Sigmoid colon (tissue), 7 donors: Measurements from ENCODE around the gene SLC25A45. TPM values are rescaled to one million over a fixed set of nuclear protein-coding genes. Genes with fewer than 3 reads are reported as not detected.

Source experiments
- DNase-seq: peaks from one replicate; pipeline ENCODE4 v3.0.0-alpha.2; 2019
- H3K27ac ChIP-seq, 4 donors: fragments of 200-600 bp; sonication (generic); one replicate each; pipeline ENCODE4 v1.5.1; 2016 to 2019; ENCODE audit warnings: mild to moderate bottlenecking in 1 of 4
- H3K27me3 ChIP-seq, 3 donors: fragments of 200-600 bp; sonication (generic); one replicate each; pipeline ENCODE4 v1.5.1; 2019; ENCODE audit warnings: mild to moderate bottlenecking in 1 of 3
- H3K36me3 ChIP-seq, 4 donors: fragments of 200-600 bp; sonication (generic); one replicate each; pipeline ENCODE4 v1.5.1; 2016 to 2019
- H3K4me1 ChIP-seq, 4 donors: fragments of 200-600 bp; sonication (generic); one replicate each; pipeline ENCODE4 v1.5.1; 2017 to 2019
- H3K4me3 ChIP-seq, 4 donors: fragments of 200-600 bp; sonication (generic); one replicate each; pipeline ENCODE4 v1.5.1; 2017 to 2019; ENCODE audit warnings: mild to moderate bottlenecking in 2 of 4, moderate library complexity in 1 of 4
- H3K9me3 ChIP-seq, 4 donors: fragments of 200-600 bp in 3 of 4; sonication (generic) in 3 of 4; one replicate each; pipeline versions ENCODE4 v1.5.1 to v1.6.1; 2013 to 2019
- EP300 ChIP-seq, 4 donors: sonication (generic); formaldehyde crosslinking; IDR thresholded peaks; one replicate each; pipeline ENCODE4 v1.6.1; 2017; ENCODE audit warnings: antibody characterized with exemption in 4 of 4
- POLR2A ChIP-seq, 2 donors: fragments of 450-650 bp; IDR thresholded peaks; one replicate each; pipeline ENCODE4 v1.6.1; 2016; ENCODE audit warnings: antibody characterized with exemption in 2 of 2, mild to moderate bottlenecking in 2 of 2, moderate library complexity in 2 of 2
- POLR2AphosphoS5 ChIP-seq, 4 donors: sonication (generic); formaldehyde crosslinking; IDR thresholded peaks; one replicate each; pipeline ENCODE4 v1.6.1; 2017; ENCODE audit warnings: antibody characterized with exemption in 4 of 4
- WGBS, 2 donors: extraction: QIAGEN DNeasy Blood & Tissue Kit; methylation state at CpG; one replicate each; pipeline ENCODE4 v1.1.7; 2013; 5-methylcytosine and 5-hydroxymethylcytosine counted together
- intact Hi-C: fragments of 100-400 bp; cut with DNase I; formaldehyde crosslinking; loops from one replicate; pipeline ENCODE4 v1.15.1; 2023
- polyA plus RNA-seq, 3 donors: library from polyadenylated mRNA; stranded (reverse); fragments of 200-250 nt; gene quantifications; one replicate each; pipeline ENCODE4 v1.2.3, GENCODE V29; 2013
- total RNA-seq, 4 donors: library from RNA; depleted of rRNA; stranded (reverse); fragments of >200 nt; gene quantifications; one replicate each; pipeline ENCODE4 v1.1.0, GENCODE V29; 2016
- TF ChIP-seq, protein P1 (sequence below), 4 experiments: fragments of 450-650 bp in 3 of 4; fragments of 200-600 bp in 1 of 4; IDR thresholded peaks; one replicate each; pipeline ENCODE4 v1.5.1; 2016 to 2019; ENCODE audit warnings: antibody characterized with exemption in 4 of 4, mild to moderate bottlenecking in 3 of 4, moderate library complexity in 2 of 4
- donor health status: healthy with polysubstance abuse.
- donor health status: Bipolar disorder and iron deficiency.
- donor health status: healthy.

SLC25A45 gene
- total and polyA plus RNA-seq, 7 donors: 1.2 to 12.8 (median 5.3) TPM

GRCh38 chr11:65392899-65393298 lies 10.5 kb upstream of the SLC25A45 start:
- no peak overlapping the region for H3K27ac ChIP-seq
- H3K36me3 ChIP-seq: peaks cover 0 to 46% (median 20%) of the 10 kb centered on the region in 4 donors
- H3K27me3 ChIP-seq: no peaks in the 10 kb centered on the region
- H3K9me3 ChIP-seq: no peaks in the 10 kb centered on the region
- H3K4me1 ChIP-seq: peaks cover 0 to 43% (median 35%) of the 10 kb centered on the region in 4 donors
- no peak for TF ChIP-seq POLR2AphosphoS5 (IDR thresholded peaks at IDR 0.05)
- no peak for TF ChIP-seq EP300 (IDR thresholded peaks at IDR 0.05)
- TF ChIP-seq POLR2A (IDR thresholded peaks at IDR 0.05): no peak
- TF ChIP-seq, protein P1, sequence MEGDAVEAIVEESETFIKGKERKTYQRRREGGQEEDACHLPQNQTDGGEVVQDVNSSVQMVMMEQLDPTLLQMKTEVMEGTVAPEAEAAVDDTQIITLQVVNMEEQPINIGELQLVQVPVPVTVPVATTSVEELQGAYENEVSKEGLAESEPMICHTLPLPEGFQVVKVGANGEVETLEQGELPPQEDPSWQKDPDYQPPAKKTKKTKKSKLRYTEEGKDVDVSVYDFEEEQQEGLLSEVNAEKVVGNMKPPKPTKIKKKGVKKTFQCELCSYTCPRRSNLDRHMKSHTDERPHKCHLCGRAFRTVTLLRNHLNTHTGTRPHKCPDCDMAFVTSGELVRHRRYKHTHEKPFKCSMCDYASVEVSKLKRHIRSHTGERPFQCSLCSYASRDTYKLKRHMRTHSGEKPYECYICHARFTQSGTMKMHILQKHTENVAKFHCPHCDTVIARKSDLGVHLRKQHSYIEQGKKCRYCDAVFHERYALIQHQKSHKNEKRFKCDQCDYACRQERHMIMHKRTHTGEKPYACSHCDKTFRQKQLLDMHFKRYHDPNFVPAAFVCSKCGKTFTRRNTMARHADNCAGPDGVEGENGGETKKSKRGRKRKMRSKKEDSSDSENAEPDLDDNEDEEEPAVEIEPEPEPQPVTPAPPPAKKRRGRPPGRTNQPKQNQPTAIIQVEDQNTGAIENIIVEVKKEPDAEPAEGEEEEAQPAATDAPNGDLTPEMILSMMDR (IDR thresholded peaks at IDR 0.05): no peak
- peak; percentile 57 for DNase-seq
- intact Hi-C loops: no loop called here
- no peak overlapping the region for H3K4me3 ChIP-seq
- 95 to 96% methylated on average over 5 of the region's 5 CpGs for WGBS, 2 donors

DNA sequence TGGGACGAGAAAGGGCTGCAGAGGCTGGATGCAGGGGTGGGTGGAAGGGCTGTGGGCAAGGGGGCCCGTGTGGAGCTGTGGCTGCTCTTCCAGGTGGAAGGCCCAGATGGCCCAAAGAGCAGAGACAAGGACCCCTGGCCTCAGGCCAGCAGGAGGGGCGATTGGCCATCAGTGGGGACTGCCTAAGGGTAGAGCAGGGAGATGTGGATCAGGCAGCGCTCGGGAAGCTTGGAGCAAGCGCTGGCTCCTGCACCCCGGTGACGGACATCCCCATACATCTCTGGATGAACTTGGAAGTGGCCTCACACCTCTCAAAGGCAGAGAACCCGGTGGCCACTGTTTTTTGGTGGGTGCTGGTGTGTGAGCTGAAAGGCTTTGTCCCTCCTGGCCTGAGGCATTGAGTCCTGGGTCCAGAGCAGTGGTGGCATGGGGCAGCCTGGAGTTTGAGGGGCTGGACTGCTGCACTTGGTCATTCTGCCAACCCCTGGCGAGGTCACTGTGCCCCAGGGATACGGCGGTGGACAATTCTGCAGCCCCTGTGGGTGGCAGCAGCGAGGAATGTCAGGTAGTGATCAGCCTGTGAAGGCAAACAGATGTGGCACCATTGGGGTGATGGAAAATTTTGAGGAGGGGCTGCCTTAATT lies 9.9 kb upstream of the SLC25A45 start:
- peak; percentile 63 for DNase-seq
- TF ChIP-seq EP300 (IDR thresholded peaks at IDR 0.05): no peak
- TF ChIP-seq, protein P1 (IDR thresholded peaks at IDR 0.05): no peak
- no peak for TF ChIP-seq POLR2AphosphoS5 (IDR thresholded peaks at IDR 0.05)
- no peak for TF ChIP-seq POLR2A (IDR thresholded peaks at IDR 0.05)
- intact Hi-C loops: no loop called here
- H3K27me3 ChIP-seq: no peaks in the 10 kb centered on the region
- H3K27ac ChIP-seq: no peak overlapping the region
- no peak overlapping the region for H3K4me3 ChIP-seq
- H3K4me1 ChIP-seq: peaks cover 0 to 49% (median 41%) of the 10 kb centered on the region in 4 donors
- no peaks in the 10 kb centered on the region for H3K9me3 ChIP-seq
- H3K36me3 ChIP-seq: peaks cover 0 to 40% (median 18%) of the 10 kb centered on the region in 4 donors
- 86 to 93% methylated on average over 13 of the region's 13 CpGs for WGBS, 2 donors

- 76 to 83% methylated on average over 9 of the region's 9 CpGs for WGBS, 2 donors
- Histone ChIP-seq H3K4me3 (no peak overlapping the region), H3K4me1 (peaks cover 0 to 57% (median 47%) of the 10 kb centered on the region in 4 donors), H3K27me3 (no peaks in the 10 kb centered on the region), H3K36me3 (peaks cover 0 to 27% (median 8%) of the 10 kb centered on the region in 4 donors), H3K9me3 (no peaks in the 10 kb centered on the region), H3K27ac (peak overlapping the region; percentile 54 to 66 (median 58))
- intact Hi-C loops: no loop called here
- TF ChIP-seq EP300 (IDR thresholded peaks at IDR 0.05) (no peak), POLR2A (IDR thresholded peaks at IDR 0.05) (no peak), POLR2AphosphoS5 (IDR thresholded peaks at IDR 0.05) (no peak)
- TF ChIP-seq, protein P1 (IDR thresholded peaks at IDR 0.05): no peak
- DNase-seq: peak; percentile 69
Measured at GRCh38 chr11:65390996-65391395, 8.6 kb upstream of the SLC25A45 start.

DNA sequence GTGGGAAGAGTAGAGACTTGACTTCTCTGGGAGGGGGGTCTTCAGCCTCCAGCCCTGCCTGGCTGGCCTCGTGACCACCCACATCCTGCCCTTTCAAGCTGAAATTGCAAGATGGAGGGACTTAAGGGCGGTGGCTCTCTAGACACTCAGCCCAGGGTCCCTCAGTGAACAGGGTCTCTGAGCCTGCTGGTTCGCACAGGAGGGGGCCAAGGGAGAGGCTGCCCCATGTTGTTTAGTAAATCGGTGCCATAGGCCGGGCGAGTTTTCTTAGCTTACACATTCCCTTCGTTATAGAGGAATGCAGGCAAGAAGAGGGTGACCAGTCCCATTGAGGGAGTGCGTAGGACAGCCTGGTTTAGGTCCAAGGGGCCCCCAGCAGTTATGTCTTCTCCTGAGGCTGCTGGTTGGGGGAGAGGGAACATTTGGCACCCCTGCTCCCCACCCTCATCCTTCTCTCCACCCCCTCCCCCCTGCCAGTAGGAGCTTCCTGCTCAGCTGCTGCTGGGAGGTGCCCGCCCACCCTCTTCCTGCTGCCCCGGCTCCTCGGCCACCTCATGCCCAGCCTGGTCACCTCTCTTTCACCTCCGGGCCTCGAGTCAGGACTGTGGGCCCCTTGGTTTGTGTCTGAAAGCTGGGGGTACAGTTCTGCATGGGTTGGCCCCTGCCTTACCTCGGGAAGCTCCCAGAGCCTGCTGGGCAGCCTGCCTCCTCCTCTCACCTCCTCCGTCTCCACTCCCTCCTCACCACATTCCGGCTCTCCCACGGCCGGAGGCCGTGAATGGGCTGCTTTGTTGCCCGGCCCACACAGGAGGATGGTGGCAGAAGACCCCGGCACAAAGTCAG lies 7.9 kb upstream of the SLC25A45 start:
- Histone ChIP-seq H3K9me3 (no peaks in the 10 kb centered on the region), H3K4me3 (no peak overlapping the region), H3K27me3 (no peaks in the 10 kb centered on the region), H3K36me3 (peaks cover 0 to 23% (median 8%) of the 10 kb centered on the region in 4 donors), H3K27ac (peak overlapping the region; percentile 54 to 66 (median 58)), H3K4me1 (peaks cover 0 to 64% (median 51%) of the 10 kb centered on the region in 4 donors)
- intact Hi-C loops: no loop called here
- peak; percentile 64 for DNase-seq
- TF ChIP-seq EP300 (IDR thresholded peaks at IDR 0.05) (no peak), POLR2AphosphoS5 (IDR thresholded peaks at IDR 0.05) (no peak), POLR2A (IDR thresholded peaks at IDR 0.05) (no peak)
- TF ChIP-seq, protein P1 (IDR thresholded peaks at IDR 0.05): no peak
- 70 to 80% methylated on average over 21 of the region's 21 CpGs for whole genome bisulfite sequencing, 2 donors
